ENCODE measurements around the gene IGIP. TPM values are rescaled to one million over a fixed set of nuclear protein-coding genes. Genes with fewer than 3 reads are reported as not detected.

IGIP gene
- total and polyA plus RNA-seq, 2 donors (not counting 3 experiments of a cell fraction or from before 2014, with no cell fraction given), result 0.86 to 3.3 TPM

DNA sequence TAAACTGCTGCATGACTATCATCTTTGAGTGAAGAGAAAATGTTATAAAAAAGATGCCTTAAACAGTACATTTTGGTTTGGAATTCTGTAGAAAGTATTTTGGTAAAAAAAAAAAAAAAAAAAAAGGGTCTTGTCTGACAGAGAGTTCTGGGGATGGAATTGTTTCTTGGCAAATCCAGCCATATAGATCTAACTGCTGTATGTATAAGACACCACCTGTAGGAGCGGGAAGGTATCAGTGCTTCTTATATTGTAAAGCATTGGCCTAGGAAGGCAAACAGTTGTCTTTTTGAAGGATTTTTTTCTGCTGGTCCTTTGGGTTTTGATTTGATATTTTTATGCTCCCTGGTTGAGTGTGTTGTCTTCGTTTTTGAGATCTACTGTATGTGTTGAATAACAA, 9.0 kb upstream of the IGIP start:
- Histone ChIP-seq H3K4me1 (ENCODE audit: control insufficient read depth, extremely low read depth, insufficient read depth, low read length) (peaks cover 18% of the 10 kb centered on the region), H3K9ac (replicated peaks; ENCODE audit: extremely low read depth, insufficient read depth, low read length) (no peak overlapping the region), H3K9me1 (replicated peaks; ENCODE audit: control insufficient read depth, extremely low read depth, insufficient read depth, low read length) (no peaks in the 10 kb centered on the region), H3K27me3 (ENCODE audit: control insufficient read depth in 2 of 2, insufficient read depth in 2 of 2, low read length in 2 of 2) (peaks cover 7 to 10% of the 10 kb centered on the region in 2 experiments), H3K36me3 (ENCODE audit: control insufficient read depth in 2 of 2, extremely low read depth in 1 of 2, insufficient read depth in 2 of 2, low read length in 2 of 2) (no peaks in the 10 kb centered on the region), H3K9me3 (replicated peaks; ENCODE audit: control insufficient read depth, insufficient read depth, low read length) (no peaks in the 10 kb centered on the region), H3K4me3 (replicated peaks in 1 of 3; ENCODE audit: insufficient read depth in 1 of 3, low read depth in 1 of 3, low read length in 3 of 3) (no peak overlapping the region), H3K27ac (ENCODE audit: insufficient read depth, low read depth, low read length) (no peak overlapping the region), H3K4me2 (ENCODE audit: insufficient read depth, low read length) (no peak overlapping the region), H2AFZ (ENCODE audit: low read depth, low read length) (no peak overlapping the region), H3K79me2 (ENCODE audit: control insufficient read depth, insufficient read depth, low read length) (peaks cover 19% of the 10 kb centered on the region), H4K20me1 (replicated peaks; ENCODE audit: control insufficient read depth, extremely low read depth, insufficient read depth, low read length) (peaks cover 9% of the 10 kb centered on the region)
- dilution Hi-C loops (cut with MboI; ENCODE audit: extremely low pct_ligation_motif_present, low sequenced_read_pairs), result no loop called here
- DNase-seq (ENCODE audit: low read depth, low spot score) (no peak), FAIRE-seq (no peak)
- ChIA-PET CTCF (interaction anchor here (1.3 to 7.6 kb wide), 3 partner anchors 15 to 40 kb away, joined by 4 to 92 read pairs (median 5); no protein-coding TSS in a partner anchor), POLR2A (no interaction called here)
- intact Hi-C loops (cut with micrococcal nuclease), result no loop called here
- BruUV-seq (replicated peaks), result no TSS peak
- TF ChIP-seq, protein P1, sequence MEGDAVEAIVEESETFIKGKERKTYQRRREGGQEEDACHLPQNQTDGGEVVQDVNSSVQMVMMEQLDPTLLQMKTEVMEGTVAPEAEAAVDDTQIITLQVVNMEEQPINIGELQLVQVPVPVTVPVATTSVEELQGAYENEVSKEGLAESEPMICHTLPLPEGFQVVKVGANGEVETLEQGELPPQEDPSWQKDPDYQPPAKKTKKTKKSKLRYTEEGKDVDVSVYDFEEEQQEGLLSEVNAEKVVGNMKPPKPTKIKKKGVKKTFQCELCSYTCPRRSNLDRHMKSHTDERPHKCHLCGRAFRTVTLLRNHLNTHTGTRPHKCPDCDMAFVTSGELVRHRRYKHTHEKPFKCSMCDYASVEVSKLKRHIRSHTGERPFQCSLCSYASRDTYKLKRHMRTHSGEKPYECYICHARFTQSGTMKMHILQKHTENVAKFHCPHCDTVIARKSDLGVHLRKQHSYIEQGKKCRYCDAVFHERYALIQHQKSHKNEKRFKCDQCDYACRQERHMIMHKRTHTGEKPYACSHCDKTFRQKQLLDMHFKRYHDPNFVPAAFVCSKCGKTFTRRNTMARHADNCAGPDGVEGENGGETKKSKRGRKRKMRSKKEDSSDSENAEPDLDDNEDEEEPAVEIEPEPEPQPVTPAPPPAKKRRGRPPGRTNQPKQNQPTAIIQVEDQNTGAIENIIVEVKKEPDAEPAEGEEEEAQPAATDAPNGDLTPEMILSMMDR (IDR thresholded peaks at IDR 0.05; ENCODE audit: extremely low read depth in 1 of 2, insufficient read depth in 1 of 2, low read depth in 1 of 2, low read length in 2 of 2), result no peak
- TF ChIP-seq MYC (IDR thresholded peaks at IDR 0.05; ENCODE audit: low read depth, low read length) (no peak), POLR2A (IDR thresholded peaks at IDR 0.05; ENCODE audit: low read depth, low read length) (no peak), GATA2 (IDR thresholded peaks at IDR 0.05; ENCODE audit: insufficient read depth, insufficient read length, low read depth, low read length) (no peak), EZH2 (IDR thresholded peaks at IDR 0.05; ENCODE audit: borderline replicate concordance, low read depth, low read length, severe bottlenecking) (no peak), MAX (IDR thresholded peaks at IDR 0.05; ENCODE audit: insufficient read depth, insufficient read length) (no peak), FOS (IDR thresholded peaks at IDR 0.05; ENCODE audit: borderline replicate concordance, insufficient read depth, low read length) (no peak), JUN (IDR thresholded peaks at IDR 0.05; ENCODE audit: borderline replicate concordance, insufficient read depth, insufficient read length, low read depth) (no peak), POLR2AphosphoS5 (IDR thresholded peaks at IDR 0.05; ENCODE audit: insufficient read depth, low read depth, low read length) (no peak)

Measured in endothelial cell of umbilical vein (primary cell).